Hepatocyte (in vitro differentiated cells): ENCODE data around the gene IP6K3. TPM values are rescaled to one million over a fixed set of nuclear protein-coding genes. Genes with fewer than 3 reads are reported as not detected.

Experiments
- DNase-seq: peaks from one replicate; pipeline ENCODE4 v3.0.0-alpha.2; 2016; ENCODE audit warnings: low spot score
- H2AFZ ChIP-seq: fragments of 200-600 bp; sonication (generic); 2 replicates; pipeline ENCODE4 v1.6.0; 2016; ENCODE audit warnings: antibody characterized with exemption, mild to moderate bottlenecking
- H3K27ac ChIP-seq: fragments of 200-600 bp; sonication (generic); 2 replicates; pipeline ENCODE4 v1.5.1; 2016; ENCODE audit warnings: mild to moderate bottlenecking
- H3K27me3 ChIP-seq: fragments of 200-600 bp; sonication (generic); 2 replicates; pipeline ENCODE4 v1.6.1; 2016
- H3K36me3 ChIP-seq: fragments of 200-600 bp; sonication (generic); replicated peaks from 2 replicates; pipeline ENCODE4 v1.5.1; 2016; ENCODE audit warnings: low read depth; ENCODE audit not compliant: insufficient read depth
- H3K4me1 ChIP-seq: fragments of 200-600 bp; sonication (generic); 2 replicates; pipeline ENCODE4 v1.5.1; 2016; ENCODE audit warnings: mild to moderate bottlenecking, moderate library complexity; ENCODE audit not compliant: insufficient read depth
- H3K4me2 ChIP-seq: fragments of 200-600 bp; sonication (generic); 2 replicates; pipeline ENCODE4 v1.6.0; 2016
- H3K4me3 ChIP-seq: fragments of 200-600 bp; sonication (generic); 2 replicates; pipeline ENCODE4 v1.5.1; 2016; ENCODE audit warnings: mild to moderate bottlenecking
- H3K79me2 ChIP-seq: fragments of 200-600 bp; sonication (generic); 2 replicates; pipeline ENCODE4 v1.6.0; 2017; ENCODE audit warnings: mild to moderate bottlenecking
- H3K9me2 ChIP-seq: fragments of 200-600 bp; sonication (generic); replicated peaks from 2 replicates; pipeline ENCODE4 v1.6.0; 2017; ENCODE audit warnings: mild to moderate bottlenecking; ENCODE audit not compliant: insufficient read depth
- H3K9me3 ChIP-seq: fragments of 200-600 bp; sonication (generic); 2 replicates; pipeline ENCODE4 v1.5.1; 2016; ENCODE audit warnings: low read depth, mild to moderate bottlenecking
- H4K20me1 ChIP-seq: fragments of 200-600 bp; sonication (generic); 2 replicates; pipeline ENCODE4 v1.6.0; 2016; ENCODE audit warnings: mild to moderate bottlenecking; ENCODE audit not compliant: insufficient read depth, poor library complexity, severe bottlenecking
- CTCF ChIP-seq: fragments of 200-600 bp; sonication (generic); IDR thresholded peaks from 2 replicates; pipeline ENCODE4 v1.5.1; 2016; ENCODE audit warnings: antibody characterized with exemption, mild to moderate bottlenecking; ENCODE audit not compliant: poor library complexity
- EZH2 ChIP-seq: fragments of 200-600 bp; sonication (generic); IDR thresholded peaks from 2 replicates; pipeline ENCODE4 v1.6.1; 2016; ENCODE audit warnings: antibody characterized with exemption, mild to moderate bottlenecking, borderline replicate concordance
- EZH2phosphoT487 ChIP-seq: fragments of 200-600 bp; sonication (generic); IDR thresholded peaks from one replicate; pipeline ENCODE4 v1.6.1; 2018; ENCODE audit warnings: antibody characterized with exemption, mild to moderate bottlenecking, low read depth, moderate library complexity; ENCODE audit not compliant: unreplicated experiment, severe bottlenecking
- WGBS: methylation state at CpG from one replicate; pipeline ENCODE4 v1.1.6; 2016; ENCODE audit warnings: low lambda C conversion rate; ENCODE audit errors: missing lambda C conversion rate; 5-methylcytosine and 5-hydroxymethylcytosine counted together
- polyA plus RNA-seq: library from polyadenylated mRNA; unstranded; fragments of >200 nt; fragmentation: Nextera tagmentation; extraction: Ambion mirVana; gene quantifications from 2 replicates; pipeline ENCODE4 v1.2.1, GENCODE V29; 2016
- total RNA-seq: library from RNA; depleted of rRNA; stranded (reverse); fragments of >200 nt; gene quantifications from 2 replicates; pipeline ENCODE4 v1.2.3, GENCODE V29; 2014

The IP6K3 gene
- total and polyA plus RNA-seq, 2 experiments from 2014 or later = 9.5 to 25.3 TPM

GRCh38 chr6:33777398-33778388 is 31.0 kb upstream of the IP6K3 start:
- DNase-seq = no peak
- TF ChIP-seq EZH2phosphoT487 (no peak), EZH2 (no peak), CTCF (no peak)
- Histone ChIP-seq H3K27ac (no peak overlapping the region), H3K36me3 (no peaks in the 10 kb centered on the region), H2AFZ (no peak overlapping the region), H3K79me2 (no peaks in the 10 kb centered on the region), H3K4me3 (no peak overlapping the region), H3K27me3 (no peaks in the 10 kb centered on the region), H3K4me2 (no peak overlapping the region), H4K20me1 (no peaks in the 10 kb centered on the region), H3K9me3 (no peaks in the 10 kb centered on the region), H3K9me2 (no peaks in the 10 kb centered on the region), H3K4me1 (peaks cover 9% of the 10 kb centered on the region)
- WGBS = 93% methylated on average over 25 of the region's 25 CpGs

GRCh38 chr6:33776764-33777163 is 30.1 kb upstream of the IP6K3 start:
- no peaks in the 10 kb centered on the region for H3K9me2 ChIP-seq
- no peak overlapping the region for H3K4me2 ChIP-seq
- 90% methylated on average over 12 of the region's 13 CpGs for WGBS
- H3K4me1 ChIP-seq = peaks cover 17% of the 10 kb centered on the region
- H3K9me3 ChIP-seq = no peaks in the 10 kb centered on the region
- H3K27ac ChIP-seq = no peak overlapping the region
- TF ChIP-seq EZH2phosphoT487 (no peak), EZH2 (no peak), CTCF (no peak)
- H2AFZ ChIP-seq = no peak overlapping the region
- H3K36me3 ChIP-seq = no peaks in the 10 kb centered on the region
- H3K79me2 ChIP-seq = no peaks in the 10 kb centered on the region
- no peak for DNase-seq
- H3K4me3 ChIP-seq = no peak overlapping the region
- H4K20me1 ChIP-seq = no peaks in the 10 kb centered on the region
- no peaks in the 10 kb centered on the region for H3K27me3 ChIP-seq

- Histone ChIP-seq H3K4me3 (no peak overlapping the region), H3K36me3 (no peaks in the 10 kb centered on the region), H2AFZ (no peak overlapping the region), H3K27ac (no peak overlapping the region), H3K27me3 (no peaks in the 10 kb centered on the region), H4K20me1 (no peaks in the 10 kb centered on the region), H3K9me3 (no peaks in the 10 kb centered on the region), H3K9me2 (no peaks in the 10 kb centered on the region), H3K79me2 (no peaks in the 10 kb centered on the region), H3K4me1 (peaks cover 17% of the 10 kb centered on the region), H3K4me2 (no peak overlapping the region)
- no peak for DNase-seq
- no peak for TF ChIP-seq EZH2
- no peak for TF ChIP-seq CTCF
- no peak for TF ChIP-seq EZH2phosphoT487
- 99% methylated on average over 4 of the region's 4 CpGs for WGBS
Observed at GRCh38 chr6:33776186-33776585, 29.5 kb upstream of the IP6K3 start.
